Endothelial cell of umbilical vein (primary cell): ENCODE results near the gene PHKG1. TPM values are rescaled to one million over a fixed set of nuclear protein-coding genes. Genes with fewer than 3 reads are reported as not detected.
"Not testable (repeated sequence)": the region's sequence is repeated elsewhere in the genome, so short reads cannot be mapped to it uniquely, and the experiment has no call there.

Experiments used
- BruUV-seq: library from RNA; stranded (reverse); fragments of 400-500 nt; replicated peaks from 2 replicates; lab custom pipeline; 2021; lab: Mats Ljungman, UMichigan
- CTCF ChIA-PET: fragments of 300-600, 350-600 bp; sonication (Branson Sonifier 250); formaldehyde crosslinking; loops from one replicate; lab custom pipeline; 2021; ENCODE audit warnings: antibody characterized with exemption, inconsistent platforms; lab: Charles Lee
- POLR2A ChIA-PET: fragments of 300-600, 350-600 bp; sonication (Branson Sonifier 250); formaldehyde crosslinking; loops from one replicate; lab custom pipeline; 2021; ENCODE audit warnings: antibody characterized with exemption, inconsistent platforms; lab: Charles Lee
- DNase-seq: peaks from one replicate; pipeline ENCODE4 v3.0.0-alpha.2; 2011; ENCODE audit warnings: low read depth, low spot score
- FAIRE-seq: peaks from 2 replicates; lab custom pipeline; 2011; peaks lifted over from hg19 to GRCh38; lab: Jason Lieb, UNC
- H2AFZ ChIP-seq: 2 replicates; pipeline ENCODE4 v1.6.0; 2012; ENCODE audit warnings: low read depth, low read length, control low read depth, inconsistent platforms
- H3K27ac ChIP-seq: 2 replicates; pipeline ENCODE4 v1.5.1; 2011; ENCODE audit warnings: low read depth, mild to moderate bottlenecking, control low read depth, low read length, moderate library complexity; ENCODE audit not compliant: insufficient read depth
- H3K27me3 ChIP-seq, 2 experiments: 2 replicates each; pipeline versions ENCODE4 v1.6.0 to v1.6.1; 2011; ENCODE audit warnings: low read length in 2 of 2, mixed read lengths in 1 of 2; ENCODE audit not compliant: control insufficient read depth in 2 of 2, insufficient read depth in 2 of 2
- H3K36me3 ChIP-seq, 2 experiments: 2 replicates in 1 of 2; 3 replicates in 1 of 2; pipeline ENCODE4 v1.5.1; 2011; ENCODE audit warnings: low read length in 2 of 2, mild to moderate bottlenecking in 1 of 2, moderate library complexity in 1 of 2; ENCODE audit not compliant: control insufficient read depth in 2 of 2, insufficient read depth in 2 of 2; ENCODE audit errors: extremely low read depth in 1 of 2
- H3K4me1 ChIP-seq: 3 replicates; pipeline ENCODE4 v1.5.1; 2011; ENCODE audit warnings: mild to moderate bottlenecking, low read length; ENCODE audit not compliant: control insufficient read depth, insufficient read depth; ENCODE audit errors: extremely low read depth
- H3K4me2 ChIP-seq: 2 replicates; pipeline ENCODE4 v1.6.1; 2011; ENCODE audit warnings: low read length, control low read depth, mixed read lengths; ENCODE audit not compliant: insufficient read depth
- H3K4me3 ChIP-seq, 3 experiments: fragments of 200-600 bp in 1 of 3; sonication (generic), shearing (Covaris generic) in 1 of 3; replicated peaks in 1 of 3; 2 replicates each; pipeline ENCODE4 v1.5.1; 2011 to 2016; ENCODE audit warnings: control low read depth in 3 of 3, low read length in 3 of 3, mild to moderate bottlenecking in 2 of 3, inconsistent platforms in 1 of 3, low read depth in 1 of 3, moderate library complexity in 1 of 3; ENCODE audit not compliant: insufficient read depth in 1 of 3
- H3K79me2 ChIP-seq: 2 replicates; pipeline ENCODE4 v1.6.0; 2012; ENCODE audit warnings: low read length, inconsistent platforms; ENCODE audit not compliant: control insufficient read depth, insufficient read depth
- H3K9ac ChIP-seq: replicated peaks from 2 replicates; pipeline ENCODE3; 2011; ENCODE audit warnings: low read length, control low read depth; ENCODE audit not compliant: insufficient read depth; ENCODE audit errors: extremely low read depth
- H3K9me1 ChIP-seq: replicated peaks from 3 replicates; pipeline ENCODE4 v1.6.0; 2011; ENCODE audit warnings: mild to moderate bottlenecking, low read length; ENCODE audit not compliant: control insufficient read depth, insufficient read depth; ENCODE audit errors: extremely low read depth
- H3K9me3 ChIP-seq: replicated peaks from 2 replicates; pipeline ENCODE4 v1.5.1; 2012; ENCODE audit warnings: low read length, inconsistent platforms; ENCODE audit not compliant: control insufficient read depth, insufficient read depth
- H4K20me1 ChIP-seq: replicated peaks from 2 replicates; pipeline ENCODE3; 2011; ENCODE audit warnings: mild to moderate bottlenecking, low read length; ENCODE audit not compliant: control insufficient read depth, insufficient read depth; ENCODE audit errors: extremely low read depth
- CTCF ChIP-seq, 2 donors: IDR thresholded peaks; 1 replicate in 1 of 2; 2 replicates in 1 of 2; pipeline ENCODE4 v1.5.1; 2011; ENCODE audit warnings: low read length in 2 of 2, mild to moderate bottlenecking in 2 of 2, moderate library complexity in 2 of 2, control low read depth in 1 of 2, inconsistent platforms in 1 of 2, low read depth in 1 of 2; ENCODE audit not compliant: insufficient read depth in 1 of 2; ENCODE audit errors: extremely low read depth in 1 of 2
- EZH2 ChIP-seq: IDR thresholded peaks from 2 replicates; pipeline ENCODE4 v1.6.1; 2012; ENCODE audit warnings: borderline replicate concordance, low read depth, mild to moderate bottlenecking, moderate library complexity, low read length, inconsistent platforms; ENCODE audit not compliant: severe bottlenecking
- FOS ChIP-seq: IDR thresholded peaks from 2 replicates; pipeline ENCODE4 v1.6.1; 2011; ENCODE audit warnings: mild to moderate bottlenecking, low read length, moderate library complexity, borderline replicate concordance; ENCODE audit not compliant: insufficient read depth
- MAX ChIP-seq: IDR thresholded peaks from 2 replicates; pipeline ENCODE4 v1.6.1; 2011; ENCODE audit not compliant: insufficient read depth, insufficient read length
- POLR2AphosphoS5 ChIP-seq: IDR thresholded peaks from 2 replicates; pipeline ENCODE4 v1.6.1; 2012; ENCODE audit warnings: low read depth, mild to moderate bottlenecking, control low read depth, low read length, moderate library complexity; ENCODE audit not compliant: insufficient read depth
- dilution Hi-C: fragments of 300-500 bp; cut with MboI; formaldehyde crosslinking; loops from one replicate; pipeline ENCODE4 v1.15.0; 2019; ENCODE audit warnings: low sequenced_read_pairs; ENCODE audit not compliant: extremely low pct_ligation_motif_present
- intact Hi-C: fragments of 100-400 bp; cut with micrococcal nuclease; formaldehyde crosslinking; loops from one replicate; pipeline ENCODE4 v1.10.0; 2022
- polyA plus RNA-seq, 4 experiments: library from polyadenylated mRNA; depleted of rRNA in 3 of 4; stranded (reverse) in 3 of 4; unstranded in 1 of 4; fragments of >200 nt; gene quantifications; 2 replicates each; pipeline versions ENCODE4 v1.2.1 to v1.2.3, GENCODE V29; 2011 to 2012; ENCODE audit warnings: missing spikeins in 1 of 4
- small RNA-seq: library from RNA; depleted of rRNA; stranded (forward); fragments of <200 nt; gene quantifications from one replicate; pipeline ENCODE3, GENCODE V24; 2012; ENCODE audit warnings: low replicate concordance, low read depth; ENCODE audit not compliant: insufficient read depth, insufficient read length
- total RNA-seq: library from RNA; stranded (reverse); gene quantifications from 2 replicates; pipeline ENCODE4 v1.2.3, GENCODE V29; 2021

Gene PHKG1
- total and polyA plus RNA-seq, 2 donors (not counting 3 experiments of a cell fraction or from before 2014, with no cell fraction given): 0.32 to 1.00 TPM

GRCh38 chr7:56031556-56031955, 61.2 kb downstream of the PHKG1 start:
- H3K27me3 ChIP-seq, H4K20me1 ChIP-seq, H3K36me3 ChIP-seq, H3K9ac ChIP-seq, DNase-seq, FAIRE-seq, H3K4me2 ChIP-seq, H3K9me3 ChIP-seq, H3K9me1 ChIP-seq, H3K4me1 ChIP-seq, H3K27ac ChIP-seq, H3K79me2 ChIP-seq, POLR2A ChIA-PET, H2AFZ ChIP-seq, H3K4me3 ChIP-seq, dilution Hi-C loops, intact Hi-C loops, BruUV-seq, CTCF ChIA-PET: not testable (repeated sequence)

GRCh38 chr7:56030340-56030739, 62.4 kb downstream of the PHKG1 start:
- POLR2A ChIA-PET: interaction anchor here (0.7 kb wide), 1 partner anchor 15 kb away, joined by 3 read pairs; no protein-coding TSS in a partner anchor
- peaks cover 0 to 3% of the 10 kb centered on the region in 2 experiments for H3K36me3 ChIP-seq
- BruUV-seq: no TSS peak
- H2AFZ ChIP-seq: no peak overlapping the region
- H4K20me1 ChIP-seq: no peaks in the 10 kb centered on the region
- DNase-seq (no peak), FAIRE-seq (no peak)
- H3K9me1 ChIP-seq: no peaks in the 10 kb centered on the region
- dilution Hi-C loops: no loop called here
- CTCF ChIA-PET: no interaction called here
- no peak overlapping the region for H3K27ac ChIP-seq
- peaks cover 5% of the 10 kb centered on the region for H3K4me1 ChIP-seq
- H3K79me2 ChIP-seq: no peaks in the 10 kb centered on the region
- no peak overlapping the region for H3K4me3 ChIP-seq
- H3K9me3 ChIP-seq: no peaks in the 10 kb centered on the region
- H3K4me2 ChIP-seq: no peak overlapping the region
- intact Hi-C loops: no loop called here
- no peak overlapping the region for H3K9ac ChIP-seq
- TF ChIP-seq FOS (no peak), EZH2 (no peak), CTCF (IDR thresholded peaks at IDR 0.05; ENCODE audit: extremely low read depth in 1 of 2, insufficient read depth in 1 of 2, low read depth in 1 of 2, low read length in 2 of 2) (no peak), POLR2AphosphoS5 (no peak), MAX (no peak)
- H3K27me3 ChIP-seq: no peaks in the 10 kb centered on the region

Small RNAs within 50 kb of the gene (small RNA-seq; reads per million reads assigned to genes)
- gene SNORA15: not detected
- not detected for gene SNORA22B

Other genes starting within 250 kb of the PHKG1 start
- not detected in 2 replicates for gene SEPTIN14, start 230.2 kb downstream of the PHKG1 start, total RNA-seq
- not detected in 2 replicates for gene SEPTIN14, start 230.2 kb downstream of the PHKG1 start, polyA plus RNA-seq
- 5.5 and 5.6 TPM in 2 replicates for gene ZNF713, start 205.5 kb downstream of the PHKG1 start, total RNA-seq
- gene ZNF713, start 205.5 kb downstream of the PHKG1 start, polyA plus RNA-seq: 1.4 and 1.8 TPM in 2 replicates
- gene MRPS17, start 141.1 kb downstream of the PHKG1 start, total RNA-seq: 19.5 TPM in 2 replicates
- 11.1 and 11.8 TPM in 2 replicates for gene MRPS17, start 141.1 kb downstream of the PHKG1 start, polyA plus RNA-seq
- 50.5 and 53.6 TPM in 2 replicates for gene NIPSNAP2, start 128.4 kb downstream of the PHKG1 start, total RNA-seq
- 23.7 and 29.7 TPM in 2 replicates for gene NIPSNAP2, start 128.4 kb downstream of the PHKG1 start, polyA plus RNA-seq
- gene PSPH, start 41.5 kb downstream of the PHKG1 start, total RNA-seq: 20.3 and 24.2 TPM in 2 replicates
- gene PSPH, start 41.5 kb downstream of the PHKG1 start, polyA plus RNA-seq: 10.3 and 11.8 TPM in 2 replicates
- gene CCT6A, start 41.2 kb downstream of the PHKG1 start, total RNA-seq: 210 and 221 TPM in 2 replicates
- 119 and 152 TPM in 2 replicates for gene CCT6A, start 41.2 kb downstream of the PHKG1 start, polyA plus RNA-seq
- gene SUMF2, start 28.7 kb downstream of the PHKG1 start, total RNA-seq: 107 and 110 TPM in 2 replicates
- gene SUMF2, start 28.7 kb downstream of the PHKG1 start, polyA plus RNA-seq: 91.3 and 92.4 TPM in 2 replicates
- gene CHCHD2, start 13.5 kb upstream of the PHKG1 start, total RNA-seq: 368 and 378 TPM in 2 replicates
- 616 and 626 TPM in 2 replicates for gene CHCHD2, start 13.5 kb upstream of the PHKG1 start, polyA plus RNA-seq
- gene NUPR2, start 23.5 kb upstream of the PHKG1 start, total RNA-seq: not detected in 2 replicates
- not detected in 2 replicates for gene NUPR2, start 23.5 kb upstream of the PHKG1 start, polyA plus RNA-seq